Measurements from ENCODE around the gene HSD17B2.

The HSD17B2 gene

GRCh38 chr16:82020051-82020450 is 15.0 kb upstream of the HSD17B2 start:
- DNase-seq (ENCODE audit: low read depth): no peak

- DNase-seq (ENCODE audit: low read depth): no peak
These were observed 11.8 kb upstream of the HSD17B2 start for GRCh38 chr16:82023206-82023605.

- no peak for DNase-seq (ENCODE audit: low read depth)
These were observed 10.7 kb upstream of the HSD17B2 start for GRCh38 chr16:82024316-82024715.

GRCh38 chr16:82024883-82025282 is 10.2 kb upstream of the HSD17B2 start:
- DNase-seq (ENCODE audit: low read depth): no peak

GRCh38 chr16:82027629-82028064 is 7.4 kb upstream of the HSD17B2 start:
- DNase-seq (ENCODE audit: low read depth): no peak

- peak; percentile 49 for DNase-seq (ENCODE audit: low read depth)
These were observed 3.7 kb upstream of the HSD17B2 start for GRCh38 chr16:82031116-82032084.

GRCh38 chr16:82033006-82033405 is 2.0 kb upstream of the HSD17B2 start:
- DNase-seq (ENCODE audit: low read depth): no peak

GRCh38 chr16:82033683-82034300 is 1.3 kb upstream of the HSD17B2 start:
- DNase-seq (ENCODE audit: low read depth): no peak

GRCh38 chr16:82037251-82037650 is 2.2 kb downstream of the HSD17B2 start:
- DNase-seq (ENCODE audit: low read depth): no peak

GRCh38 chr16:82037666-82038065 is 2.6 kb downstream of the HSD17B2 start:
- DNase-seq (ENCODE audit: low read depth): no peak

- no peak for DNase-seq (ENCODE audit: low read depth)
These were observed 5.2 kb downstream of the HSD17B2 start for GRCh38 chr16:82040296-82040695.

GRCh38 chr16:82041542-82041941 is 6.5 kb downstream of the HSD17B2 start:
- no peak for DNase-seq (ENCODE audit: low read depth)

GRCh38 chr16:82042144-82042543 is 7.1 kb downstream of the HSD17B2 start:
- DNase-seq (ENCODE audit: low read depth): no peak

GRCh38 chr16:82042846-82043245 is 7.8 kb downstream of the HSD17B2 start:
- no peak for DNase-seq (ENCODE audit: low read depth)

GRCh38 chr16:82043680-82044584 is 8.9 kb downstream of the HSD17B2 start:
- peak; percentile 59 for DNase-seq (ENCODE audit: low read depth)

- DNase-seq (ENCODE audit: low read depth): no peak
These were observed 9.5 kb downstream of the HSD17B2 start for GRCh38 chr16:82044585-82044911.

- no peak for DNase-seq (ENCODE audit: low read depth)
These were observed 10.4 kb downstream of the HSD17B2 start for GRCh38 chr16:82045465-82045864.

GRCh38 chr16:82046541-82046940 is 11.5 kb downstream of the HSD17B2 start:
- no peak for DNase-seq (ENCODE audit: low read depth)

- DNase-seq (ENCODE audit: low read depth): no peak
These were observed 11.9 kb downstream of the HSD17B2 start for GRCh38 chr16:82046941-82047340.

- no peak for DNase-seq (ENCODE audit: low read depth)
These were observed 12.3 kb downstream of the HSD17B2 start for GRCh38 chr16:82047374-82047773.

- DNase-seq (ENCODE audit: low read depth): no peak
These were observed 12.7 kb downstream of the HSD17B2 start for GRCh38 chr16:82047787-82048186.

- DNase-seq (ENCODE audit: low read depth): no peak
These were observed 14.4 kb downstream of the HSD17B2 start for GRCh38 chr16:82049484-82049883.
